T1000 (cell line): ENCODE measurements around the gene TAS2R4.
"Not testable (repeated sequence)": the region's sequence is repeated elsewhere in the genome, so short reads cannot be mapped to it uniquely, and the experiment has no call there.

Experiments used
- DNase-seq: peaks from one replicate; lab custom pipeline; 2025; ENCODE audit warnings: mixed read lengths; lab: John Stamatoyannopoulos, UW

The TAS2R4 gene

GRCh38 chr7:141776374-141776773 is at the start of gene TAS2R4:
TAS2R4 (plus strand) TSS chr7:141776674; CDS start chr7:141778489, 1,815 bp downstream.
- no peak for DNase-seq

DNA sequence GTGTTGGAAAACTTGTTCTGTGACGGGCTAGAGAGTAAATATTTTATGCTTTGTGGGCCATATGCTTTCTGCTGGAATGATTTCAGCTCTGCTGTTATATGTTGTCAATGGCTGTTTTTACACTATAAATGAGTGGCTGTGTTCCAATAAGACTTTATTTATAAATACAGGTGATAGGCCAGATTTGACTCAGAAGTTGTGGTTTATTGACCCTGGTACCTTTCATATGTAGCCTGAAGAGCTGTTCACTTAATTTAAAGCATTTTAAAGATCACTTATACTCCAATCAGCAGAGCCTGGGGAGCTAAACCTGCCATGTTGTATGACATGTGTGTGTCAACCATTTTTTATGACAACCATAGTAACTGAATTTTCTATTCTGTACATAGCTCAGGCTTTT is 47.5 kb upstream of the TAS2R4 start:
- no peak for DNase-seq

- DNase-seq: no peak
These were observed 44.9 kb upstream of the TAS2R4 start for GRCh38 chr7:141731476-141732149.

GRCh38 chr7:141737118-141737835 is 39.2 kb upstream of the TAS2R4 start:
- no peak for DNase-seq

- DNase-seq: peak; percentile 85
These were observed 38.5 kb upstream of the TAS2R4 start, which contains the start of gene SSBP1 for GRCh38 chr7:141737836-141738591. SSBP1 (plus strand) TSS chr7:141738358; CDS start chr7:141739167, 809 bp downstream.

GRCh38 chr7:141738592-141739013 is 37.9 kb upstream of the TAS2R4 start:
- no peak for DNase-seq

GRCh38 chr7:141739250-141739649 is 37.2 kb upstream of the TAS2R4 start:
- DNase-seq: no peak

GRCh38 chr7:141742229-141742628 is 34.2 kb upstream of the TAS2R4 start:
- no peak for DNase-seq

GRCh38 chr7:141744131-141744530 is 32.3 kb upstream of the TAS2R4 start:
- no peak for DNase-seq

GRCh38 chr7:141748396-141748795 is 28.1 kb upstream of the TAS2R4 start:
- DNase-seq: no peak

DNA sequence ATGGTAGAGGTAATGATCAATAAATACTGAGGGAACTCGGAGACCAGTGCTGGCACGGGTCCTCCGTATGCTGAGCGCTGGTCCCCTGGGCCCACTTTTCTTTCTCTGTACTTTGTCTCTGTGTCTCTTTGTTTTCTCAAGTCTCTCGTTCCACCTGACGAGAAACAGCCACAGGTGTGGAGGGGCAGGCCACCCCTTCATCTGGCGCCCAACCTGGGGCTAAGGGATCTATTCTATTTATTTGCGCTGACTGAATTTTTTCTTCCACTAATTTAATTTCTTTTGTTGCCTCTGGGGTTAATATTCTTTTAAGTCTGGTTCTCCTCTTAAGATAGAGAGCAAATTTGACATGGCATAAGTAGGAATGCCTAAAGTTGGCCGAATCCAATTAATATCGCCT is 24.6 kb upstream of the TAS2R4 start:
- not testable (repeated sequence) for DNase-seq

DNA sequence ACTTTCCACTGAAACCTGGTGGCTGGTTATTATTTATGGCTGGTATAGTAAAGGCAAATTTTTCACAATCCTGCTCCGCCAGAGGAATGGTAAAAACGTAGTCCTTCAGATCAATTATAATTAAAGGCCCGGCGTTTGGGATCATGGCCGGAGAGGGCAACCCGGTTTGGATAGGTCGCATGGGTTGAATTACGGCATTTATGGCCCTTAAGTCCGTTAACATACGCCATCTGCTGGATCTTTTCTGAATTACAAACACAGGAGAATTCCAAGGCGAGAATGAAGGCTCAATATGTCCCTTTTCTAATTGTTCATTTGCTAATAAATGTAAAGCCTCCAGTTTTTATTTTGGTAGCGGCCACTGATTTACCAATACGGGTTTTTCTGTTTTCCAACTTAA is 23.8 kb upstream of the TAS2R4 start:
- DNase-seq: no peak

DNA sequence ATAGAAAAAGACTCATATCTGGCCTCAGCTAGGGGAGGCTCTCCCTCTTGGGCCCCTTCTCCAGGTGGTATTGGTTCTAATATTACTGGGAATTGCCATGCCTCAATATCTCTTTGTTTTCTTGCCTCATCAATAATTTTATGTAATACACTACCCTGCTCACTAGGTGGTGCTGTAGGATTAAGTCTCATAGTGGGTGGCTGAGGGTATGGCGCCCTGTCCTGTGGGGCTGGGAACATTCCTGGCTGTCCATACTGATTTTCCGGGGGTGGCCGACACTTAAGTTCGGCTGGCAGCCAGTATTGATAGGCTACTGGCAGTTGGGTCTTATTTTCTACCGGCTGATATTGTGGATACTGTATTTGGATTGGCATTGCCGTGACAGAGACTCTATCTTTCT is 21.5 kb upstream of the TAS2R4 start:
- no peak for DNase-seq

GRCh38 chr7:141763797-141764196 is 12.7 kb upstream of the TAS2R4 start, which contains the start of gene TAS2R3:
TAS2R3 (plus strand) TSS chr7:141764097; CDS start chr7:141764159, 62 bp downstream.
- DNase-seq: no peak

- not testable (repeated sequence) for DNase-seq
These were observed 6.3 kb upstream of the TAS2R4 start for GRCh38 chr7:141770083-141770583.

GRCh38 chr7:141785706-141786552 is 9.5 kb downstream of the TAS2R4 start:
- no peak for DNase-seq

DNA sequence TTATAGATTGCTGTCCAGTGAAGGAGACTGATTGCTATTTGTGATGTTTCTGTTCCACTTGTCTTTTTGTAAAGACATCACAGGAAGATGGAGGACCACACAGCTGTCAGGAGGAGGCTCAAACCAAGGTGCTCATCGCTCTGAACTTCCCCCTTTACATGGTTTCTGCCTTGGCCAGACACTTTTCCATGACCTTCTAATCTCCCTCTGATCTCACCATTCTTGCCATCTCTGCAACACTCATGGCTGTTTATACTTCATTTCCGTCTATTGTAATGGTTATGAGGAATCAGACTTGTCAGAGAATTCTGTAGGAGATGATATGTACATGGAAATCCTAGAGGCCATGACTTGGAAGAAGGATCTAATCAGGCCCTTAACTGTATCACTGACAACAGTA is 11.8 kb downstream of the TAS2R4 start:
- no peak for DNase-seq

DNA sequence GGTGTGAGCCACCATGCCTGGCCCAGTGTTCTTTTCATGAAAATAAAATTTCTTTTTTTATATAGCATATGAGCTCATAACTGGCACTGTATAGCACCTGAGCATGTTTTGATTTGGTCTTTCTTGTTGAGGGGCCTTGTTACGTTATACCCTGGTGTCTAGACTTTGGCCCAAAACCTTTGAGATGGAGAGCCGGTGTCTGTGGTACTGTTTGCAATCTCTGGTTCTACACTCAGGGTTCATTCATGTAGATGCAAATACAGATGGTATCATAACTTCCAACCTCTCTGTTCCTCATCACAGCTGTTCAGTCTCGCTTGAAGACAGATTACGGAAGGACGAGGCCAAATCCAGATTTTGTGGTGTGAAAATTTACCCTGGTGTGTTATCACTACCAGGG is 13.4 kb downstream of the TAS2R4 start, which contains the start of gene TAS2R5:
Gene TAS2R5, plus strand, starts transcription at position 301 of the 400 bp plus-strand sequence. CDS start 145 bp downstream, outside the sequence.
- DNase-seq: no peak

GRCh38 chr7:141792526-141792925 is 16.1 kb downstream of the TAS2R4 start:
- no peak for DNase-seq

- no peak for DNase-seq
These were observed 43.6 kb downstream of the TAS2R4 start for GRCh38 chr7:141820067-141820466.

GRCh38 chr7:141822432-141822831 is 46.0 kb downstream of the TAS2R4 start:
- not testable (repeated sequence) for DNase-seq
